HFF-Myc (cell line): Measurements from ENCODE around the gene ADGRF3.

Experiments used
- DNase-seq: peaks from one replicate; pipeline ENCODE4 v3.0.0-alpha.2; 2011; ENCODE audit warnings: low read depth; ENCODE audit errors: extremely low read depth
- H3K4me3 ChIP-seq: replicated peaks from 2 replicates; pipeline ENCODE4 v1.5.1; 2011; ENCODE audit warnings: low read depth, mild to moderate bottlenecking, control low read depth, low read length
- TF ChIP-seq, protein P1 (sequence below): IDR thresholded peaks from 2 replicates; pipeline ENCODE4 v1.5.1; 2012; ENCODE audit warnings: mild to moderate bottlenecking, low read depth, low read length, control low read depth; ENCODE audit errors: missing control alignments

The ADGRF3 gene

DNA sequence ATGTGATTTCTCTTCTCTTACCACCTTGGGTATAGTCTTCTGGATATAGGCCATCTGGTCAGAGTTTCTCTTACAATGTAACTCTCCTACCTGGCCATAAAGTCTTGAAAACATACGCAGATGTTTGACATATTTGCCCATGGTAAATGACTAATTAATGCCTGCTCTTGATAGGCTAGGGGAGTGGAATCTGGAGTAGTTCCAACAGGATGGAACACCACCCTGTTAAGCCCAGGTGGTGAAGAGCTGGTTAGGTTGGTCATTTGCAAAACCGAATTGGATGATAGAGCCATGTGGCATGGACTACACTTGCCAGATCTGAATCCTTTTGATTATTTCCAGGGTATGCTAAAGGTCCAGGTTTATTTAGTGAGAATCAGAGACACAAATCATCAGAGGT is 65.4 kb downstream of the ADGRF3 start:
- TF ChIP-seq, protein P1, sequence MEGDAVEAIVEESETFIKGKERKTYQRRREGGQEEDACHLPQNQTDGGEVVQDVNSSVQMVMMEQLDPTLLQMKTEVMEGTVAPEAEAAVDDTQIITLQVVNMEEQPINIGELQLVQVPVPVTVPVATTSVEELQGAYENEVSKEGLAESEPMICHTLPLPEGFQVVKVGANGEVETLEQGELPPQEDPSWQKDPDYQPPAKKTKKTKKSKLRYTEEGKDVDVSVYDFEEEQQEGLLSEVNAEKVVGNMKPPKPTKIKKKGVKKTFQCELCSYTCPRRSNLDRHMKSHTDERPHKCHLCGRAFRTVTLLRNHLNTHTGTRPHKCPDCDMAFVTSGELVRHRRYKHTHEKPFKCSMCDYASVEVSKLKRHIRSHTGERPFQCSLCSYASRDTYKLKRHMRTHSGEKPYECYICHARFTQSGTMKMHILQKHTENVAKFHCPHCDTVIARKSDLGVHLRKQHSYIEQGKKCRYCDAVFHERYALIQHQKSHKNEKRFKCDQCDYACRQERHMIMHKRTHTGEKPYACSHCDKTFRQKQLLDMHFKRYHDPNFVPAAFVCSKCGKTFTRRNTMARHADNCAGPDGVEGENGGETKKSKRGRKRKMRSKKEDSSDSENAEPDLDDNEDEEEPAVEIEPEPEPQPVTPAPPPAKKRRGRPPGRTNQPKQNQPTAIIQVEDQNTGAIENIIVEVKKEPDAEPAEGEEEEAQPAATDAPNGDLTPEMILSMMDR: no peak

DNA sequence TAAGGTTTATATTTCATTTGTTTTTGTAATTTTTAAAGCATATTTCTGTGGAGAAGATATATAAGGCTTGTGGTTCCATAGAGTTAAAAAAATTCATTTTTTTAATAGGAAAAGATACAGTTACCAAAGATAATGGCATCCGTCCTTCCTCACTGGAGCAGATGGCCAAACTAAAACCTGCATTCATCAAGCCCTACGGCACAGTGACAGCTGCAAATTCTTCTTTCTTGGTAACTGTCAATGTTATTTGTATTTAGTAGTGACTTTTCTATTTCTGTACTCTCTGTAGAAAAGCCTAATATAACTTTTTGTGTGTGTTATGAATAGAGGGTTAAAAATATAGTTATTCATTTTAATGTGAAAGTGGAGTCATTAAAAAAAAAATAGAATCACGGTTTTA is 66.7 kb downstream of the ADGRF3 start:
- no peak overlapping the region for H3K4me3 ChIP-seq
- no peak for DNase-seq
- TF ChIP-seq, protein P1: no peak

More for the DNA sequence above, 65.4 kb downstream of the ADGRF3 start:
- no peak for DNase-seq
- H3K4me3 ChIP-seq: no peak overlapping the region

DNA sequence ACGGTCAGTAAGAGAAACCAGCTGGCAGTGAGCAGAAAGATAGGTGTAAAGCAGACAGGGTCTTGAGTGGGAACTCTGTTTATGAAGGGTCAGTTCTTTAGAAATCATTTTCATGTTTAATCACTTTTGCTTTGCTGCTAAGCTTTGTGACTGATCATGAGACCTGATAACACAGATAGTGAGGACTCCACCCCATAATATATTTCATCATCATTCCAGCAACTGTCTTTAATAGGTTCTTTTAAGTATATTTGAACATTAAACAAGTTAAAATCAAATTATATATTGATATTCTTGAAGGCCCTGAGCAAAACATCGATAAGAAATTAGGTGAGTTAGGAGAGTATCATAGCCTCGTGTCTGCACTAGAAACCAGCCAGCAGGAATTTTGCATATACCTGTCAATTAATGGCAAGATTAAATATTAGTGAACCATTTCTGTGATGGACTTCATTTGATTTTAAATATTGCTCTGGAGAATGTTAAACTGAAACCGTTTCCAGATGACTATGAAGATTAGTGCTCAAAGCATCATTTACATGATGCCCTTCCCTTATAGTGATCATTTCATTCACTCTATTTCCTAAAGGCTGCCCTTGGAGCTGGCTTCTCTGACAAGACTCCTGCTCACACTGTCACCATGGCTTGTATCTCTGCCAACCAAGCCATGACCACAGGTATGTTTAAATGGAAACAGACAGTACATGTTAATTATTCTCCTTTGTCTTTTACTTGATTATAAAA is 69.9 kb downstream of the ADGRF3 start:
- TF ChIP-seq, protein P1: no peak
- H3K4me3 ChIP-seq: no peak overlapping the region
- no peak for DNase-seq

DNA sequence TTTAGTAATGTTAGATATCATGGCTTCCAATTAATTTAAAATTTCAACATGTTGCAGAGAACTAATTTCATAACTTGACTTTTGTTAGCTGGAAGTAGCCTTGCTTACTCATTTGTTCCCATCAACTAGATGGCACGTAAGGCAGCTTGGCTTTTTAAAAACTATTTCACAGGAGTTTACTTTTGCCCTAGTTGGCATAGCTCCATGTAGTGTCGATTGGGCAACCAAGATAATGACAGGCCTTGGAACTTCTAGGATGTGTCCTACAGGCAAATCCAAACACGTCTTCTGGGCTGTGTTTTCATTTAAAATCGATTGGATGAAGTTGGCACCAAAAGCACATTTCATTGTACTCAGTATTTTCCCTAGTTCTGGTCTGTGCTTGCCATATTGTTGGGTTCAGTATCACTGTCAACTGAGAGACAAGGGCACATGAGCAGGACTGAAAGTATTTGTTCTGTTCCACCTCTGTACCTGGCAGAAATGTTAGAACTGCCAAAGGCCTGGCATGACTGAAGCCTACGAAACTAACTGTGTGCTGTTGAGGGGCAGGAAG is 72.5 kb downstream of the ADGRF3 start:
- no peak for DNase-seq
- TF ChIP-seq, protein P1: no peak
- H3K4me3 ChIP-seq: no peak overlapping the region

DNA sequence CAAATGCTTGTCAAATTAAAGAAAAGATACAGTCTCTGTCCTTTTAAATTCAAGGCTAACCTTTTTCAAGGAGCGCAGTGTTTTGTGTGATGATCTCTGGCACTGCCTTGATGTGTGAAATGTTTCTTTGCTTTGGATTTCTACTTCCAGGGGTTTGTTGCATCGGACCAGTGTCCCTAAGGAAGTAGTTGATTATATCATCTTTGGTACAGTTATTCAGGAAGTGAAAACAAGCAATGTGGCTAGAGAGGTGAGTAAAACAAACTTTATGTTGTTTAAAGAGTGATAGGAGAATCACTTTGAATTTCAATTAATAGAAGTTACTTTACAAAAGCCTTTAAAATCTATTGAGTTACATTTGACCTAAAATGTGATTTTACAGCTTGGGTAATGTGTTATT is 73.1 kb downstream of the ADGRF3 start:
- TF ChIP-seq, protein P1: no peak
- DNase-seq: no peak
- no peak overlapping the region for H3K4me3 ChIP-seq

DNA sequence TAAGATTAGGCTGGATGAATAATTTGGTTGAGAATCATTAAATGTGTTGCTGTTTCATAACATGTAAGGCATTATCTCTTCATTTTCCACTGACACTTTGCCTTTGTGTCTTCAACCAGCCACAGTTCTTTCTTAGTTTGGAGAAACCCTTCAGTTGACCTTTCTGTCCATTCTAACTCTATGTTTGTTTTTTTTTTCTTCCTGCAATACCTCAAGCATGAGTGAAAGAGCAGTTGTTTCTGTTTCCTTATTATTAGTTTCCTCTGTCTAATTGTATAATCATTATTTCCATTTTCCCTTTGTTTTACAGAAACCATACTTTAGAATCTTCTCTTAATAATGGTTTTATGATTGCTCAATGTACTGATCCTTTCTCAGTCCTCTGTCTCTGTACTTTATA is 76.2 kb downstream of the ADGRF3 start:
- H3K4me3 ChIP-seq: no peak overlapping the region
- TF ChIP-seq, protein P1: no peak
- no peak for DNase-seq
